Islet of Langerhans (tissue), 1 donor: ENCODE results near the gene MKNK2.

Experiments used
- FAIRE-seq: peaks from one replicate; lab custom pipeline; 2011; peaks lifted over from hg19 to GRCh38; lab: Jason Lieb, UNC

The MKNK2 gene

DNA sequence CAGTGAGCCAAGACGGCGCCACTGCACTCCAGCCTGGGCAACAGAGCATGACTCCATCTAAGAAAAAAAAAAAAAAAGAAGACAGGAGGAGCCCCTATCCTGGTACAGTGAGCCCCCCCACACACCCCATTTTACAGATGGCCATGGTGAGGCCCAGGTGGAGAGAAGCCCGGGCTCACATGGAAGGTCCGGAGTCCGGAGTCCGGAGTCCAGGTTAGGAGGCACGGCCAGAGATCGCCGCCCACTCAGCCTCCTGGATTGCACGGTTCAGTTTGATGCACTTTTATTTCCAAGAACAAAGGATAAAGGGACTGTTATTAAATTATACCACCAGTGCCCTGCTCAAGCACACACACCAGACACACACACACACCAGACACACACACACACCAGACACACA lies 24.3 kb downstream of the MKNK2 start:
- no peak for FAIRE-seq

DNA sequence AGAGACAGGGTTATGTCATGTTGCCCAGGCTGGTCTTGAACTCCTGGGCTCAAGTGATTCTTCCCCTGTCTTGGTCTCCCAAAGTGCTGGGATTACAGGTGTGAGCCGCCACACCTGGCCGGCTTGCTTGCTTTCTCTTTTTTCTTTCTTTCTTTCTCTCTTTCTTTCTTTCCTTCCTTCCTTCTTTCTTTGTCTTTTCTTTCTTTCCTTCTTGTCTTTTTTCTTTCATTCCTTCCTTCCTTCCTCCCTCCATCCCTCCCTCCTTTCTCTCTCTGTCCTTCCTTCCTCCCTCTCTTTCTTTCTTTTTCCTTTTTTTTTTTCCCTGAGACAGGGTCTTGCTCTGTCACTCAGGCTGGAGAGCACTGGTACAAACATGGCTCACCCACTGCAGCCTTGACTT lies 28.8 kb downstream of the MKNK2 start:
- FAIRE-seq = no peak

DNA sequence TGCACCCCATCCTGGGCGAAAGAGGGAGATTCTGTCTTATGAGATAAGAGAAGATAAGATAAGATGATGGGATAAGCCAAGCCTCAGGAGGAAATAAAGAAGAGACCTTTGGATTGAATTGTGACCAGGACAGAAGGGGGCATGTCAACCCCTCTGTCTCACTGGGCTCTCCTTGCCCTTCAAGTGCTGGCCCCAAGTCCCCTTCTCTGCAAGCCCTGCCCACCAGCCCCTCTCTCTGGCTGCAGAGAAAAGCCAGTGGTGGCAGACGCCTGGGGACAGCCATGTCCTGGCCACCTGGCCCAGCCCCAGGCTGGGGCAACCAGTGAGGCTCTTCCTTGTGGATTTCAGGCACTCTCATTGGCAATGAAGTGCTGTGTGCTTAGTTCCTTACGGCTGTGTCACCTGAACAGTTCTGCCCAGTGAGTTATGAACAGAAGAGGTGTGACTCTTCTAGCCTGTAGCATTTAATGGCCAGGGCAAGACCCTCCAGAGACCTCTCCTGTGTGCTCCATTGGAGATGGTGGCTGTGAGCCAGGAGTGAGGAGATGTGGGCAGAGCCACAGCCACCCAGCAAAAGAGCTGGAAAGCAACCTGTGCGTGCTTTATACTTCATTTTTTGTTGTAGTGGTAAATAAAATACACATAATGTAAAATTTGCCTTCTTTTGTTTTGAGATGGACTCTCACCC lies 29.4 kb downstream of the MKNK2 start:
- FAIRE-seq = no peak

DNA sequence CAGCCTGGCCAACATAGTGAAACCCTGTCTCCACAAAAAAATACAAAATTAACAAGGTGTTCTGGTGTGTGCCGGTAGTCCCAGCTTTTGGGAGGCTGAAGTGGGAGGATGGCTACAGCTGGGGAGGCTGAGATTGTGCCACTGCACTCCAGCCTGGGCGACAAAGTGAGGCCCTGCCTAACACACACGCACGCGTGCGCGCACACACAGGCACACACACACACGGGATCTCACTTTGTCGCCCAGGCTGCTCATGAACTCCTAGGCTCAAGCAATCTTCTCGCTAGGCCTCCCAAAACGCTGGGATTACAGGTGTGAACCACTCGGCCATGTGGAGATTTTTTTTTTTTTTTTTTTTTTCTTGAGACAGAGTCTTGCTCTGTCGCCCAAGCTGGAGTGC lies 32.3 kb downstream of the MKNK2 start:
- FAIRE-seq = no peak

DNA sequence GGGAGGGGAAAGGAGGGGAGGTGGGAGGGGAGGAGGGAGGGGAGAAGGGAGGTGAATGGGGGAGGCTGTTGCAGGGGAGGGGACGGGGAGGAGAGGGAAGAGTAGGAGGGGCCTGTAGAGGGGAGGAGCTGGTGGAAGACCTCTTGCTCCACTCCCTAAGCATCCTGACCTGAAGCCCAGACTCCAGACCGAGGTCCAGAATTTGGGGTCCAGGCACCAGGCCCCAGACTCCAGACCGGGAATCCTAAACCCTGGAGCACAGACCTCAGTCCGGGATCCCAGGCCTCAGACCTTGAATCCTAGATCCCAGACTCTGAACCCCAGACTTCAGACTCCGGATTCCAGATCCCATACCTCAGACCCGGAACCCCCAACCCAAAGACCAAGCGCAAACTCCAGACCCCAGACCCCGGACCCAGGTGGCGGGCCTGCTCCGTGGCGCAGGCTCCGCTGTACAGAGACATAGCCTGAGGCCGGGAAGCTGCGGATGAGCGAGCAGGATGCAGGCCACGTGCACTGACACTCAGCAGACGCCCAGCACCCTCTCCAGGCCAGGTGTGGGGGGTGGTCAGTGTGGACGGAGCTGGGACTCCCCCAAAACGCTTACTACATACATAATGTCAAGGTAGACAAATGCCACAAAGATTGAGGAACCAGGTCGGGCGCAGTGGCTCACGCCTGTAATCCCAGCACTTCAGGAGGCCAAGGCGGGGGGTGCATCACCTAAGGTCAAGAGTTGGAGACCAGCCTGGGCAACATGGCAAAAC lies 34.8 kb downstream of the MKNK2 start:
- FAIRE-seq = no peak

DNA sequence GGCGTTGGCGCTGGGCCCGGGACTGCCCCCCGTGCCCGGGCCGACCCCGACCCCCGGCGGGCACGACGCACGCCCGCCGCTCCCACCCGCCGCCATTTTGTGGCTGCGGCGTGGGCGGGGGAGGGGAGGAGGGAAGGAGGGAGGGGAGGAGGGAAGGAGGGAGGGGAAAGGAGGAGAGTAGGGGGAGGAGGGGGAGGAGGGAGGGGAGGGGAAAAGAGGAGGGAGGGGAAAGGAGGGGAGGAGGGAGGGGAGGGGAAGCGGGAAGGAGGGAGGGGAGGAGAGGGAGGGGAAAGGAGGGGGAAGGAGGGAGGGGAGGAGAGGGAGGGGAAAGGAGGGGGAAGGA lies 35.5 kb downstream of the MKNK2 start, which contains the start of gene BTBD2:
TSS of gene BTBD2 (minus strand) at position 107 of the 343 bp plus-strand sequence. CDS start at position 96, 11 bp downstream.
- FAIRE-seq = no peak

DNA sequence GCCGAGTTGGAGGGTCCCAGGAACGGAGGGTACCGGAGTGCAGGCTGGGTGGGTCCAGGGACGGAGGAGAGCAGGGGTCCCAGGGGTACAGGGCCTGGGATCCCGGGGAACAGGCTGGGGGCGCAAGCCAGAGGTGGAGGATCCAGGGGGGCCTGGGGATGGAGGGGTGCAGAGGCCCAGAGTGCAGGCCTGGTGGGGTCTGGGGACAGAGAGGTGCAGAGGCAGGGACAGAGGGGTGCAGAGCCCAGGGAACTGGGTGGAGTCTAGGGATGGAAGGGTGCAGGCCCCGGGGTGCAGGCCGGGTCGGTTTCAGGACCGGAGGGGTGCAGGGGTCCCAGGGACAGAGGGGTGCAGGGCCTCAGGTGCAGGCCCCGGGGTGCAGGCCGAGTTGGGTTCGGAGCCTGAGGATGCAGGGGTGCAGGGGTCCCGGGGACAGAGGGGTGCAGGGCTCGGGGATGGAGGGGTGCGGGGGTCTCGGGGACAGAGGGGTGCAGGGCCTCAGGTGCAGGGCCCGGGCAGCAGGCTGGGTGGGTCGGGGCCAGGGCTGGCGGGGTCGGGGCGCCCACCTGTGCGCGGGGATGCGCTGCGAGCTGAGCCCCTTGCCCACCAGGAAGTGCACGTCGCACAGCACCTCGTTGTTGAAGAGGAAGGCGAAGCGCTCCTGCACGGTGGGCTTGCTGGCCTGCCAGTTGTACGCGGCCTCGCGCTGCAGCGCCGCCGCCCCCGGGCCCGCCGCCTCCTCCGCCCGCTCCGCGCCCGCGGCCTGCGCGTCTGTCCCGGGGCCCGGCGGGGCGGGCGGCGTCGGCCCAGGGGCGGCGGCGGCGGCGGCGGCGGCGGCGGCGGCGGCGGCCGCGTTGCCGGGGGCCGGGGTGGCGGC lies 36.1 kb downstream of the MKNK2 start:
- FAIRE-seq = no peak

DNA sequence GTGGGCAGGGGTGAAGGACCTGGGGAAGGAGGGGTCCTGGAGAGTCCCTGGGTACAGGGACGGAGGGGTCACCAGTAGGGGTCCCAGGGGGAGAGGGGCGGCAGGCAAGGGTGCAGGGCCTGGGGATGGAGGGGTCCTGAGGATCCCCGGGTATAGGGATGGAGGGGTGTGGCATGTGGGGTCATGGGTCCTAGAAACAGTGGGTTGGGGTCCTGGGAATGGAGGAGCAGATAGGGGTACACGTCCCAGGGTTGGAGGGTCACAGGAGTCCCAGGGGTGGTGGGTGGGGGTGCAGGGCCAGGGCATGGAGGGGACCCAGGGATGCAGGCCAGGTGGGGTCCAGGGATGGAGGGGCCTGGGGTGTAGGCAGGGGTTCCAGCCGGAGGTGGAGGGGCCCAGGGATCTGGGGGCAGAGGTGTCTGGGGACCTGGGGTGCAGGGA lies 36.9 kb downstream of the MKNK2 start:
- no peak for FAIRE-seq

DNA sequence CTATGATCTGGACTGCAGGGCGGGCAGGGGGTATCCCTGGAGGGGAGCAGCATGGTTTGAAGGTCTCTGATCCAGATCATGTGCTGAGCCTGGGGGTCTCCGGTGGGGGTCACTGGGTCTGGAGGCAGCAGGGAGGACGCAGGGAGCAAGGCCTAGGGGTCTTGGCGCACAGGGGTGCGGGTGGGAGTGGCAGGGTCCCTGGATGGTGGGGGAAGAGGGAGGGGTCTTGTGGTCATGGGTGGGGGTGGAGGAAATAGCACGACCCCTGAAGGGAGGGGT lies 37.4 kb downstream of the MKNK2 start:
- no peak for FAIRE-seq

DNA sequence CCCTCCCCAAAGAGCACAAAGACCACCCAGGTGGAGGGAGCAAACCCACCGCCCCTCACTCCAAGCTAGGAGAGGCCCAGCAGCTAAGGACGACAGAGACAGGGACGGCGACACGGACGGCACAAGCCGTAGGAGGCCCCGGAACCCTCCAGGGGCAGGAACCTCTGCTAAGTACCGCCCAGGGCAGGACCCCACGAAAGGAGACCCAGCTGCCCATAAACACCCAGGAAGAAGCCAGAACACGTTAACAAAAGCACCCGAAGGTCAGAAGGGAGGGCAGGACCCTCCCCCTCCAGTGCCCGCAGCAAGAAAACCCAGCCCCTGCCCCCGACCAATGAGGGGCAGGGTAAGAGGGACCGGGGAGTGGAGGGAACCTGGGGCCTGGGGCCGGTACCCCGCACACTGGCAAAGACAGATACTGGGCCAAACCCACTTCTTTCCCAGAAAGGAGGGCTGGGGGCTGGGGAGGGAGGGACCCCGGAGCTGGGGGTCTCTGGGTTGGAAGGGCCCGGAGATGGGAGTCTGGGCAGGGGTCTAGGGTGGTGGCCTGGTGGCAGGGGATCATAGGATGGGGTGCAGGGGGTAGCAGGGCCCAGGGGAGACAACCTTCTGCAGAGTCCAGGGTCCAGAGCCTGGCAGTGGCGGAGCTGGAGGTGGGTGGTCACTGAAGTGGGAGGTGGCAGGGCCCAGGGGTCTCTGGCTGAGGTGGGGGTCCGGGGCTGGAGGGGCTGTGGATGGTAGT lies 37.9 kb downstream of the MKNK2 start:
- FAIRE-seq = no peak

DNA sequence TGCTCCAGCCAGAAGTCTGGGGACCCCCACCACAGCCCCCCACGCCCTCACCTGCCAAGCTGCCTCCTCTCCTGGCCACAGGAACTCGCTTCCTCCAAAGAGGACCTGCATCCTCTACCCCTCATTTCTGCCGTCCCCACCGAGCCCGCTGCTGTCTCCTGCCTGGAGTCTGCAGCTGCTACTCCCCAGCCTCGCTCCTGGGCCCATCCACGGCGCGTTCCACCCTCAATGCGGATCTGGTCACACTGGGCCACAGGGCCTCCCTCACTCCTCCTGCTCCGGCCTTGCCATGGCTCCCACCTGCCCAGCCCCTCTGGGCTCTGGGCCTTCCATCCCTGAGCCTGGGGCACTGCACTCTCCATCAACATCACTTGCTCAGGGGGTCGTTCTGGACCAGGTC lies 39.9 kb downstream of the MKNK2 start:
- FAIRE-seq = no peak

DNA sequence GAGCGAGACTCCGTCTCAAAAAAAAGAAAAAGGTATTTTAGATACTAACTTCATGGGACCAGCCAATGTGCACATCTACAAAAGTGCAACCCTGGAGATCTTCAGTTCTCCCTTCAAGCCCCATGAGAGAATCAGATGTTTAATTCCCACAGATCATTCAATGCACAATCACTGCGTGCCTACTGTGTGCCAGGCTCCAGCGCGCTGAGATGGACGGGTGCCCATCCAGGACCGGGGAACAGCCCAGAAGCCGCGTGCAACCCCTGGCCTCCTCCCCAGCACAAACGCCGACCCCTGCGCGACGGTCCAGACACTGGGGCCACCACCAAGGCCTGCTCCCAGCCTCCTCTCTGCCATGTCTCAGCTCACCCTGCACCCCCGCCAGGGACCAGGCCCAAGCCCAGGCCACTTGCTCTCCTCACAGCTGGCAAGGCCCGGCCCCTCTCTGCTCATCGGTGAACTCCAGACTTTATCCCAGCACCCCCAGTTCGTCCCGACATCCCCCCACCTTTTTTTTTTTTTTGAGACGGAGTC lies 40.8 kb downstream of the MKNK2 start:
- FAIRE-seq = no peak

DNA sequence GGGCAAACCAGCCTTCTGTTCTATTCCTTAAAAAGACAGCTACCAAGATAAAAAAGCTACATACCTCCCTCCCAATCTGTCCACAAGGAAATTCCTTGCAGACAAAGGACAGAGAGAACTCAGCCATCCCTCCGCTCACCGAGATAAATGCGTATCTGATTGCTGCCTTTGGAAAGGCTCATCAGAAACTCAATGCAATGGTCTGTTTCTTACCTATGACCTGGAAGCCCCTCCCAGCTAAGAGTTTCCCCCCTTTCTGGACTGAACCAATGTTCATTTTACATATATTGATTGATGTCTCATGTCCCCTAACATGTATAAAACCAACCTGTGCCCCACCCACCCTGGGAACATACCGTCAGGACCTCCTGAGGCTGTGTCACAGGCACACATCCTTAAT lies 47.2 kb downstream of the MKNK2 start:
- no peak for FAIRE-seq

DNA sequence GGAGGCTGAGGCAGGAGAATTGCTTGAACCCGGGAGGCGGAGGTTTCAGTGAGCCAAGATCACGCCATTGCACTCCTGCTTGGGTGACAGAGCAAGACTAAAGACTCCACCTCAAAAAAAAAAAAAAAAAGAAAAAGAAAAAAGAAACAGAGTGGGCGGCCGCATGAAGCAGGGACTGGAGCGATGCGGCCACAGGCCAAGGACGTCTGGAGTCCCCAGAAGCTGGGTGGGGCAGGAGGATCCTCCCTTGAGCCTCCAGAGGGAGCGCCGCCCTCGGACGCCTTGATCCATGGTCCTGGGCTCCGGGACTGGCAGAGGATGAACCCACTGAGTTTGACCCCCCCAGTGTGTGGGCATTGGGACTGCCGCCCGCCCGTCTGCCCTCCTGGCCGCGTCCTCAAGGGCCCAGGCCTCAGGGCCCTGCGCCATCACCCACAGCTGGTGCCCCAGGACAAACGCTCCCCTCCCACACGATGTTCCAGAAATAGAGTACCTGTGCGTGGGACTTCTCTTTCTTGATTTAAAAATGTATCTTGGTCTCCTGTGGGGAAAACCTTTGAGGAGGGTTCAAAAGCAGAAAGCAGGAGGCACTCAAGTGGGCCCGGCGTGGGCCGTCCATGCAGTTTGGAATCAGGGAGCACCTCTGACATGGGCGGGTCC lies 51.1 kb downstream of the MKNK2 start:
- no peak for FAIRE-seq

DNA sequence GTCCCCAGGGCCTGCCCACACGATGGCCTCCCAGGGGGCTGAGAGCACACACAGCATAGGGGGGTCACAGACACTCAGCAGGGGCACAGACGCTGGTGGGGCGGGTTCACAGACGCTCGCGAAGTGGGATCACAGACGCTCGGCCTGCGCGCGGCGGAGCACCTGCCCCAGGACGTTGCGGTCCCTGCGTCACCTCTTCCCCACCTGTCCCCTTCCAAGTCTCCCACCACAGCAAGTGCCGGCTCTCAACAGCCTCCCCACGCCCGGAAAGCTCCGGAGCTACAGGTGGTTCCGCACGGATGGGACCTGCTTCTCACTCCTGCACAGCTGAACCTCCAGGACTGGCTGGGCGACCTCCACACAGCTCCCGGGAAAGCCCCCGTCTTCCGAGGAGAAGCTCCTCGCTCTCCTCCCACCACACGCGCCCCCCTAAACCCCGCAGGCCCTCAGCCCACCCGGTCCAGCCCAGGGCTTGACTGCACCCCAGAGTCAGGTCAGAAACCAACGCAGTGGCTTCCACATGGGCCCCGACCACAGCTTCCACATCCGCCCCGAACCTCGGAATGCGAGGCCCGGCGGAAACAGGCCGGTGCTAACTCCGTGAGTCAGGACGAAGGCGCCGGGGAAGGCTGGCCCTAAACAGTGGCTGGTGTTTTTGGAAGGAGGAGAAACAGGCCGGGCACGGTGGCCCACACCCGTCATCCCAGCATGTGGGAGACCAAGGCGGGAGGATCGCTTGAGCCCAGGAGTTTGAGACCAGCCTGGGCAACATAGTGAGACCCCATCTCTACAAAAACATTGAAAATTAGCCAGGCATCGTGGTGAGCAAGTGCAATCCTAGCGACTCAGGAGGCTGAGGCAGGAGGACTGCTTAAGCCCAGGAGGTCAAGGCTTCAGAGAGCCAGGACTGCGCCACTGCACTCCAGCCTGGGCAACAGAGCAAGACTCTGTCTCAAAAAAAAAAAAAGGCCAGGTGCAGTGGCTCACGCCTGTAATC lies 52.0 kb downstream of the MKNK2 start:
- no peak for FAIRE-seq

DNA sequence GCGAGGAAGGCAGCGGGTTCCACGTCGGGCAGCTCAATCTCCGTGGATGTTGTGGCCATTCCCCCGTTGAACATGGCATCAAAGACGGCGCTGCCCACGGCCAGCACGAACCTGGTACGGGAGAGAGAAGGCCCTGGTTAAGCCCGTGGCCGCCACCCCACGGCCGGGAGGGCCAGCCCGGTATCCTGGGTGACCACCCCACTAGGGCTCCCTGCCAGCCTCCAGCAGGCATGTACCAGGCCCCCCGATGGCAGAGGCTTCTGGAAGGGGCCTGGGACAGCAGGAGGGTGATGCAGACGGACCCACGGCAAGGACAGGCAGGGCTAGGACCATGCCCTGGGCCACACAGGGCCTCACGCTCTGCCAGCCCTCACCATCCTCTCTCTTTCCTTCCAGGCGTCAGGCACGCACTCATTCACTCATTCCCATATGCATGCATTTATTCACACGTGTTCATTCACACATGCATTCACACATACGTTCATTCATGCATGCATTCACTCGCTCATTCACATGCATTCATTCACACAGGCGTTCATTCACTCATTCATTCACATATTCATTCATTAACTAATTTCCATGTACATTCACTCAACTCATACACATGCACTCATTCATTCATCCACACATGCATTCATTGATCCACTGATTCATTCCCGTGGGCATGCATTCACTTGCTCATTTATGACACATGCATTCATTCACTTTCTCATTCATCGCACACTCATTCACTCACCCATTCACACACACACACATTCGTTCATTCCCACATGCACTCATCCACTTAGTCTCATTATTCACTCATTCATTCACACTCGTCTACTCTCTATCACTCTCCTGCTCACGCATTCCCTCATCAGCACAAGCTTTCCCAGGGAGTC lies 53.5 kb downstream of the MKNK2 start:
- no peak for FAIRE-seq

DNA sequence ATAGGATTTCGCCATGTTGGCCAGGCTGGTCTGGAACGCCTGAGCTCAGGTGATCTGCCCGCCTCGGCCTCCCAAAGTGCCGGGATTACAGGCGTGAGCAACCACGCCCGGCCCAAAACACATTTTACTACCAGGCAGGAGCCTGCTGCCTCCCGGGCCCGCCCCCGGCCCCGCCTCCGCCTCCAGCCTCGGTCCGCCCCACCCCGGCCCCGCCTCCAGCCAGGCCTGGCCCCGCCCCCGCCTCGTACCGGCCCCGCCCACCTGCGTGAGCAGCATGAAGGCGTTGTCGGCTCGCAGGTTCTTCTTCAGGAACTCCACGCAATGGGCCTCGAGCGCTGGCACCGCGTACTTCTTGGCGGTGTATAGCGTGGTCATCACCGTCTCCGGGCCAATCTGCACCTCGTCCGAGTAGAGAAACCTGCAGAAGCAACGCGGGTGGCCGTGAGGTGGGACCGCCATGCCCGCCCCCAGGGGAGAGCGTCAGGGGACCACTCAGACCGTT lies 58.2 kb downstream of the MKNK2 start:
- FAIRE-seq = no peak

DNA sequence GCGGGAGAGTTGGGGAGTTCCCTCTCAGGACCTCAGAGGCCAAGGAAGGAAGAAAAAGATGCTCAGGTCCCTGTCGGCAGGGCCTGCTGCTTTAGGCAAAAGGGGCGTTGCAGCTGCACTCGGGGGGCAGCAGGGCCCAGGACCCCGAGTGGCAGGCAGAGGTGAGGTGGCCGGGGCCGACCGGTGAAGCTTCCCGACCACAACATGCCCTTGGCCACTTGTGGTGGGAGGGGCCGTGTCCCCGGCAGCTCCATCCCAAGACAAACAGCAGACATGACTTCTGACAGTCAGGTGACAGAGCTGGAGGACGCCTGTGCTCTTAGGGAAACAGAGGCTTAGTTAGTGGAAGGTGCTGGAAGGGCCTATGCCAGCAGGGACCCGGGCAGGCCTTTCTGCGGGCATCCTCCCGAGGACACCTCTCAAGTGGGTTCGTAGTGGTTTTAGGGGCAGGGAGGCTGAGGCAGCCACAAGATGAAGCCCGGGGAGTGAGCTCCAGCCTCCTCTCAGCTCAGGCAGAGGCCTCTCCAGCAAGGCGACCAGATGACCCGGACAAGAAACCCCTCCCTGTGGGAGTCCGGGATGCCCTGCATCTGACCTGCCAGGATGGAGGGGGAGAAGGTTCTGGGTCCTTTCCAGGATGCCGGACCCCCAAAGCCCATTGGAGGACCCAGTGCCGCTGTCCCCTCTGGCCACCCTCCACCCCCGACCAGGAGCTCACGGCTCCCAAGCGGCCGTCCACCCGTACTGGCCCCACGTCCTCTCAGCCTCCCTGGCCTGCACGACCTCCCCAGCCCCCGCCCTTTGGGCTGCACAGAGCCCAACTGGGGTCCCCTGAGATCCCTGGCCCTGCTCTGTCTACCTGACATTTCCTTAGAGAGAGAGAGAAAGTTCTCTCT lies 59.8 kb downstream of the MKNK2 start:
- no peak for FAIRE-seq
